ENCODE data around the gene STT3B. TPM values are rescaled to one million over a fixed set of nuclear protein-coding genes. Genes with fewer than 3 reads are reported as not detected.

Gene STT3B
- total RNA-seq, 1 donor from 2014 or later, result 210 TPM

DNA sequence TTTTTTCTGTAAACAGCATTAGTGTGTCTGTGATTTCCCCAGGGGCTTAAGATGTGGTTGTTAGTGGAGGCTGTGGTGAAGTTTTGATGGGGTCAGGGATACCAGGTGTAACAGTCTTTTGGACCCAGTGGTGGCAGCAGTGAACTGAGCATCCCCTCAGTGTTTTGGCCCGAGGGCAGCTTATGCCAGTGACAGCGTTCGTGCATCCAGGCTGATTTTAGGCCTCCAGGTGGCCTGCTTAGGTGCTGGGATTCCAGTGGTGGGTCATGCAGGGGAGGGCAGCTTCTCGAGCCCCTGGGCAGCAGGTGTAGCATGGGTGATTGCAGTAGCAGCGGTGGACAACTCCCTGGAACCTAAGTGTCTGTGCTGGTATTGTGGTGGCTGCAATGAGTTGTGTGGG, 29.2 kb downstream of the STT3B start:
- Mint-ChIP-seq H3K4me3 (no peak overlapping the region), H3K36me3 (peaks cover 35% of the 10 kb centered on the region), H3K4me1 (peaks cover 25% of the 10 kb centered on the region), H3K27me3 (ENCODE audit: low read depth) (no peaks in the 10 kb centered on the region), H3K9me3 (peaks cover 35% of the 10 kb centered on the region), H3K27ac (no peak overlapping the region)
- no peak for DNase-seq (ENCODE audit: low spot score in 2 of 2, unreplicated experiment in 2 of 2)
- TF ChIP-seq, protein P1, sequence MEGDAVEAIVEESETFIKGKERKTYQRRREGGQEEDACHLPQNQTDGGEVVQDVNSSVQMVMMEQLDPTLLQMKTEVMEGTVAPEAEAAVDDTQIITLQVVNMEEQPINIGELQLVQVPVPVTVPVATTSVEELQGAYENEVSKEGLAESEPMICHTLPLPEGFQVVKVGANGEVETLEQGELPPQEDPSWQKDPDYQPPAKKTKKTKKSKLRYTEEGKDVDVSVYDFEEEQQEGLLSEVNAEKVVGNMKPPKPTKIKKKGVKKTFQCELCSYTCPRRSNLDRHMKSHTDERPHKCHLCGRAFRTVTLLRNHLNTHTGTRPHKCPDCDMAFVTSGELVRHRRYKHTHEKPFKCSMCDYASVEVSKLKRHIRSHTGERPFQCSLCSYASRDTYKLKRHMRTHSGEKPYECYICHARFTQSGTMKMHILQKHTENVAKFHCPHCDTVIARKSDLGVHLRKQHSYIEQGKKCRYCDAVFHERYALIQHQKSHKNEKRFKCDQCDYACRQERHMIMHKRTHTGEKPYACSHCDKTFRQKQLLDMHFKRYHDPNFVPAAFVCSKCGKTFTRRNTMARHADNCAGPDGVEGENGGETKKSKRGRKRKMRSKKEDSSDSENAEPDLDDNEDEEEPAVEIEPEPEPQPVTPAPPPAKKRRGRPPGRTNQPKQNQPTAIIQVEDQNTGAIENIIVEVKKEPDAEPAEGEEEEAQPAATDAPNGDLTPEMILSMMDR (IDR thresholded peaks at IDR 0.05; ENCODE audit: unreplicated experiment), result no peak

DNA sequence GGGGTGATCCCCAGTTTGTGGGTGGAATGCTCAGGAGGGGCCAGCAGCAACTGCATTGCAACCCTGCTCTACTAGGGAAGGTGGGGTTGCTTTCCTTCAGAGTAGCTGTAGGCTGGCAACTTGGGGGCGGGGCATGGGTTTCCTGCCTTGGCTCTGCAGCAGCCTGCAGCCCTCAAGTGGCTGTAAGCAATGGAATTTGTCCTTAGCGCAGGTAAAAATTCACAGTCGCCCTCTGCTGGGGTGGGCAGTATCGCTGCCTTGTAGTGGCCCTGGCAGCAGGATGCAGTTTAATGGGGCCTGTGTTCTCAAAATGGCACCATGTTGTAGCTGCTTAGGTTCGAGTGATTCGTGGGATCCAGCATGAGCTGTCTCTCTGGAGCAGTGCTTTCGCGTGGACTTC, 29.8 kb downstream of the STT3B start:
- Mint-ChIP-seq H3K4me1 (peaks cover 29% of the 10 kb centered on the region), H3K27ac (no peak overlapping the region), H3K4me3 (no peak overlapping the region), H3K36me3 (peaks cover 30% of the 10 kb centered on the region), H3K9me3 (peaks cover 30% of the 10 kb centered on the region), H3K27me3 (ENCODE audit: low read depth) (no peaks in the 10 kb centered on the region)
- DNase-seq (ENCODE audit: low spot score in 2 of 2, unreplicated experiment in 2 of 2), result no peak
- TF ChIP-seq, protein P1 (IDR thresholded peaks at IDR 0.05; ENCODE audit: unreplicated experiment), result no peak

DNA sequence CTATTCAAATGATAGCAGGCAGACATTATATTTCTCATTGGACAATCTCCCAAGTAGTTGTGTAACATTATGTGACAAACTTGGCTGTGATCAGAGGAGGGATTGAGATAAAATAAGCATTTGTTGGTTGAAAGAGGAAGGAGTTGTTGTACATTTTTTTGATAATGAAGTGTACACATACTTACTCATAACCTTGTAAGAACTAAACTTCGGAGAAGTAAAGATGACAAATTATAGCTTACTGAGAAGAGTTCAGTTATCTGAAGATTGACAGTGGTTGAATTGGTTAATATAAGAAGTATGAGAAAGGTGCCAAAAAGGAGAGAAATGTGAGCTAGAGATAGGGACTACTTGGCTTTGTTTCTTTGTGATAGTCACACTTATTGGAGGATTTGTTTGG, 32.6 kb downstream of the STT3B start:
- no peak for DNase-seq (ENCODE audit: low spot score in 2 of 2, unreplicated experiment in 2 of 2)
- Mint-ChIP-seq H3K9me3 (peaks cover 4% of the 10 kb centered on the region), H3K36me3 (peaks cover 8% of the 10 kb centered on the region), H3K27ac (peak overlapping the region; percentile 23), H3K4me3 (no peak overlapping the region), H3K4me1 (peaks cover 35% of the 10 kb centered on the region), H3K27me3 (ENCODE audit: low read depth) (no peaks in the 10 kb centered on the region)
- TF ChIP-seq, protein P1 (IDR thresholded peaks at IDR 0.05; ENCODE audit: unreplicated experiment), result no peak

DNA sequence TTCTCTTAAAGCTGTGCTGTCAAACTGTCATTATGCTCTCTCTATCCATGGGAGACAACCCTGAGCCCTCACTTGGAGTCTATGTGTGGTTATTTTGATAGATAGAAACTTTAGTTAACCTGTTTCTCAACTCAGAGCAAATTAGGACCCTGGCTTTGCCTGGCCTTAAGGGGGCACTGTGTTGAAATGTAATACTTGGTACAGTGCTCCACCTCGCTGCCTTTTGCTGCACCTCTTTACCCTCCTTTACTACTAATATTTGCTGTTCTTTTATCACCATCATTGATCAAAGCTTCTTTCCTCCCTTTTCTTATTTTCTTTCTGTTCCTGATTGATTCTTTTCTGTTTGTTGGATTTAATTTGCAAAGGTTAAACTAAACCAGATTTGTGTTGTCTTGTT, 34.3 kb downstream of the STT3B start:
- TF ChIP-seq, protein P1 (IDR thresholded peaks at IDR 0.05; ENCODE audit: unreplicated experiment), result peak; percentile 23
- H3K27me3 Mint-ChIP-seq (ENCODE audit: low read depth), result no peaks in the 10 kb centered on the region
- no peak for DNase-seq (ENCODE audit: low spot score in 2 of 2, unreplicated experiment in 2 of 2)
- H3K4me3 Mint-ChIP-seq, result no peak overlapping the region
- no peaks in the 10 kb centered on the region for H3K36me3 Mint-ChIP-seq
- H3K9me3 Mint-ChIP-seq, result no peaks in the 10 kb centered on the region
- H3K4me1 Mint-ChIP-seq, result peaks cover 32% of the 10 kb centered on the region
- peak overlapping the region; percentile 41 for H3K27ac Mint-ChIP-seq

DNA sequence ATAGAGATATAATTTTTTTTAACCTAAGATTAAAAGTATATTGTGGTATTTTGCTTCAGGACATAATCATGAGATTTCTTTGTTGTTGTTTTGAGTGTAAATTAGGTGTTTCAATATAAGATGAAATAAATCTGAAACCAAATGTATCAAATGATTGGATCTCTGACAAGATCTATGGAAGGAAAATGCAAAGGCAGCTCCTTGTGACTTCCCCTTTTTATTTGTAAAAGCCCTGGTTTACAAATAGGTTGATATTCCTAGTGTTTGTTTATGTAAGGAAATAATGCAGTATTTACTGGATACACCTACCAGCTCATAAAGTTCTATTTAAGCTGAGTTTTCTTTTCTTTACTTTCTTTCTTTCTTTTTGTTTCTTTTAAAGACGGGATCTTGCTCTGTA, 35.9 kb downstream of the STT3B start:
- Mint-ChIP-seq H3K27me3 (ENCODE audit: low read depth) (no peaks in the 10 kb centered on the region), H3K4me3 (no peak overlapping the region)
- no peak for DNase-seq (ENCODE audit: low spot score in 2 of 2, unreplicated experiment in 2 of 2)

More for the DNA sequence above, 35.9 kb downstream of the STT3B start:
- TF ChIP-seq, protein P1 (IDR thresholded peaks at IDR 0.05; ENCODE audit: unreplicated experiment), result no peak
- Mint-ChIP-seq H3K9me3 (no peaks in the 10 kb centered on the region), H3K4me1 (peaks cover 29% of the 10 kb centered on the region), H3K27ac (no peak overlapping the region), H3K36me3 (no peaks in the 10 kb centered on the region)
